ENCODE data around the gene TMEM255B.
"Not testable (repeated sequence)": the region's sequence is repeated elsewhere in the genome, so short reads cannot be mapped to it uniquely, and the experiment has no call there.

Gene TMEM255B

DNA sequence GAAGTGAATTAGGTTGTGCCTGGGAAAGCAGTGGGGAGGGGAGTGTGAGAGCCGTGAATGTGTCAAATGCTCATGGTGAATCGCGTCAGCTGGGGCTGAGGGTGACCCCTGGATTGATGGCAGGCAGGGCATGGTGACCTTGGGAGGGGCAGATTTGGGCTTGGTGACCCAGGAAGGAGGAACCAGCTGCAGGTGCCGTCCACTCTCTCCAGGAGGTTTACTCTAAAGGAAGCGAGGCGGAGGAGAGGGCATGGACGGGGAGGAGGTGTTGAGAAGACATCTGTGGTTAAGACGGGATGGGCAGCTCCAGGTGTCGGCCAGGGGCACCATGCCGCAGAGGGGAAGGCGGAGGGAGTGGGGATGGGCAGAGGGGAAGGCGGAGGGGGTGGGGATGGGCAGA is 28.7 kb downstream of the TMEM255B start:
- no peak for DNase-seq (ENCODE audit: low read depth in 2 of 2)

- no peak for DNase-seq (ENCODE audit: low read depth in 2 of 2)
These were observed 29.5 kb downstream of the TMEM255B start for GRCh38 chr13:113788413-113789135.

GRCh38 chr13:113789167-113789566 is 30.1 kb downstream of the TMEM255B start:
- DNase-seq (ENCODE audit: low read depth in 2 of 2) = no peak

- DNase-seq (ENCODE audit: low read depth in 2 of 2) = not testable (repeated sequence)
These were observed 30.9 kb downstream of the TMEM255B start for GRCh38 chr13:113789931-113790330.

- no peak for DNase-seq (ENCODE audit: low read depth in 2 of 2)
These were observed 32.2 kb downstream of the TMEM255B start for GRCh38 chr13:113791226-113791625.

DNA sequence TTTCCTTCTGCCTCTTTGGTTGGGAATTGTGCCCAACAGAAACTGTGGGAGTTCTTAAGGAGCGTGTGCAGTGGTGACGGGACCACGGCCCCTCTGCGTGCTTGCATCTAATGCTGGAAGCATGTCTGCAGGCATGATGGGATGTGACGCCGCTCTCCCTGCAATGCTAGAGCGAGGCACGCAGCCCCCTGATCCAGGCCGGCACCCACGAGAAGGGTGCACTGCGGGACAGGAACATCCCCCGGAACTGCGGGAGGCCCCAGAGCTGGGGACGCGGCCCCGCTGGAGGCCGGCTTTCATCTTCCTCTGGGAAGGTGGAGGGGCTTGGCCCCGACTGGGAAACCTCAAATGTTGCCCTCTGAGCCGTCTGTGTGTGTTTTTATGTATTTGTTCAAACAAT is 32.7 kb downstream of the TMEM255B start:
- DNase-seq (ENCODE audit: low read depth in 2 of 2) = no peak

DNA sequence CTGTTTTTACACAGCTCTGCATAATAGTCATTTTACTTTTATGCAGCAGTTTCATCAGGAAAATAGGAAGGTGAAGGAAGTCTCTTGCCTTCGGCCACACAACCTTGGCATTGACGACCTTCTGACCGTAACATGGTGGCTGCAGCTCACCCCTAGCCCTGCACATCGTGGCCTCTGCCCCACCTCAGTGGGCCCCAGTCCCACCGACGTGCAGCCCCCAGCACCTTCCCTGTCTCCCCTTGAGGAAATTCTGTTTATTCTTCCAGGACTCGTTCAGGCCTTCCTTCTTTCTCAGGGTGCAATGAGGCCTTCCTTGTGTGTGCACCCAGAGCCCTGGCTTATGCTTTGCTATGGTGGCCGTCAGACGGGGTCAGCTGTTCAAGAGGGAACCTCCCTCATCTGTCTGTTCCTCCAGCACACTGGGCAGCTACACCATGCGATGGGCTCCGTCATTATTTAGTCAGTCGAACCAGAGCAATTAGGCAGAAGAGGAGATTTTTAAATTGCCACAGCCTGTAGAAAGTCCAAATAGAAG is 33.3 kb downstream of the TMEM255B start:
- DNase-seq (ENCODE audit: low read depth in 2 of 2) = no peak

GRCh38 chr13:113792886-113793717 is 34.1 kb downstream of the TMEM255B start:
- no peak for DNase-seq (ENCODE audit: low read depth in 2 of 2)

- no peak for DNase-seq (ENCODE audit: low read depth in 2 of 2)
These were observed 34.7 kb downstream of the TMEM255B start for GRCh38 chr13:113793718-113794085.

GRCh38 chr13:113794086-113794485 is 35.1 kb downstream of the TMEM255B start:
- no peak for DNase-seq (ENCODE audit: low read depth in 2 of 2)

GRCh38 chr13:113794764-113795173 is 35.7 kb downstream of the TMEM255B start:
- DNase-seq (ENCODE audit: low read depth in 2 of 2) = no peak

- not testable (repeated sequence) for DNase-seq (ENCODE audit: low read depth in 2 of 2)
These were observed 36.3 kb downstream of the TMEM255B start for GRCh38 chr13:113795362-113795761.

DNA sequence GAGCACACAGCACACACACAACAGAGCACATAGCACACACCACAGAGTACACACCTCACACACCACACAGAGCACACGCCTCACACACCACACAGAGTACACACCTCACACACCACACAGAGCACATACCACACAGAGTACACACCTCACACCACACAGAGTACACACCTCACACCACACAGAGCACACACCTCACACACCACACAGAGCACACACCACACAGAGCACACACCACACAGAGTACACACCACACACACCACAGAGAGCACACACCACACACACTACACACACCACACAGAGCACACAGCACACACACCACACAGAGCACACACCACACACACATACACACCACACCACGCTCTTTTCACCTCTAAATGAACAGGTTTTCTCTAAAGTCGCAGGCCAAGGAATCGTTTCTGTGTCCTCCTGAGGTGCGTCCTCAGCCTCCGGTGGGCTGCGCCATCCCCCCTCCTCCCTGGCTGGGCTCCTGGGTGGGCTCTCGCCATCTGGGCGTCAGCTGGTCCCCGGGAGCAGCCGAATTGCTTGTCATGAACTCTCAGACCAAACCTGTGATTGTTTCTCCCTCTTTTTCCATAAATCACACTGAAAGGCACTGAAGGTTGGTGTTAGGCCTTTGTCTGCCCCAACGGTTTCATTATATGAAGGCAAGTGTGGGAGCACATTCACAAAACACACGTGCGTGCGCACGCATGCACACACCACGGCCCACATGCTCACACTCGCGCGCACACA is 37.4 kb downstream of the TMEM255B start:
- DNase-seq (ENCODE audit: low read depth in 2 of 2) = no peak

GRCh38 chr13:113796964-113797676 is 38.1 kb downstream of the TMEM255B start:
- DNase-seq (ENCODE audit: low read depth in 2 of 2) = no peak

GRCh38 chr13:113798200-113798811 is 39.3 kb downstream of the TMEM255B start:
- no peak for DNase-seq (ENCODE audit: low read depth in 2 of 2)

DNA sequence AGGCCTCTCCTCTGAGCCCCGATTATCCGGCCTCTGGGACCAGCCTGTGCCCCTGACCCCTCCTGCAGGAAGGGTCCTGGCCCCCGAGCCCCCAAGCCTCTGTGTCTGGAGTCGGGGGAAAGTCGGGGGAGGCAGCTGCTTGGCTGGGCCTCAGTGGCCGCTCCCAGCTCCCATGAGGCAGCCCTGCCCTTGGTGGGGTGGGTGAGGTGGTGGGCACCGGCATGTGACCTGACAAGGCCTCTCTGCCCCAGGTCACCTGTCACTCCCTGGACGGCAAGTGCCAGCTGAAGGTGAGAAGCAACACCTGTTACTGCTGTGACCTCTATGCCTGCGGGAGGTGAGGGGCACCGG is 41.5 kb downstream of the TMEM255B start:
- no peak for DNase-seq (ENCODE audit: low read depth in 2 of 2)

DNA sequence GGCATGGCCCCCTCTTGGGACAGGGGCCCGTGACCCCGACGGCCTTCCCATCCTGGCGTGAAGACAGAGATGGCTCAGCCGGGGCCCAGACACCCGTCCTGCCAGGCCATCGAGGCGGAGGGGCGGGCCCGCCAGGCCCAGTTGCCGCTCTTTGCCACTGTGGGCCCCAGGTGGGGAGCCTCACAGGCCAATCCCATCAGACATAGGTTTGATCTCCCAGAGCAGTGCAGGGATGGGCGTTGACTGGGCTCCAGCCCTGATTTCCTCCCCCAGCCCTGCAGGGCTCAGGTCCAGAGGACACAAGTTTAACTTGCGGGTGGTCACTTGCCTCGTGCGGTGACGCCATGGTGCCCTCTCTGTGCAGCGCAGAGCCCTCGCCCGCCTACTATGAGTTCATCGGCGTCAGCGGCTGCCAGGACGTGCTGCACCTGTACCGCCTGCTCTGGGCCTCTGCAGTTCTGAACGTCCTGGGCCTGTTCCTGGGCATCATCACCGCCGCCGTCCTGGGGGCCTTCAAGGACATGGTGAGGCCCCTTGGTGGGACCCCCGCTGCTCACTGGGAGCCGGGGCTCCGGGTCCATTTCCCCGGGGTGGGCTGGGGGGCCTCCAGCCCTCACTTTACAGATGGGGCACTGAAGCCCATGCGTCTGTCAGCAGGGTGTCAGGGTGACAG is 42.4 kb downstream of the TMEM255B start:
- no peak for DNase-seq (ENCODE audit: low read depth in 2 of 2)

DNA sequence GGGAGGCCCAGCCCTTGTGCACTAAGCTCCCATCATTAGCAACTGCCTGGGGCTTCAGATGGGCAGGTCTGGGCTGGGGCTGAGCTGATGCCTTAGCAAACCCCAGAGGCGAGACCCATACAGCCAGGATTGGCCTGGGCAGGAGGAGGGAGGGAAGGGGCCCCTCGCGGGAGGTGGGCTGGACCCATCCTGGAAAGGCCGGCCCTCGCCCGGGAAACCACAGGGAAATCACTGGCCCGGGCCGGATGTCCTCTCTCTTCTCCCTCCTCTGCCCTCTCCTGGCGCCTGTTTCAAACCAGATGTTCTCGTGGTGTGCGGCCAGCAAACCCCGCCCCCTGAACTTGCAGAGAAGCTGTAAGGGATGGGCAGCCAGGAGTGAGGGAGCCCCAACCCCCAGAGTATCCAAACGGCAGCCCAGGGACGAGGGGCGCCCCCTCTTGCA is 43.1 kb downstream of the TMEM255B start:
- no peak for DNase-seq (ENCODE audit: low read depth in 2 of 2)

DNA sequence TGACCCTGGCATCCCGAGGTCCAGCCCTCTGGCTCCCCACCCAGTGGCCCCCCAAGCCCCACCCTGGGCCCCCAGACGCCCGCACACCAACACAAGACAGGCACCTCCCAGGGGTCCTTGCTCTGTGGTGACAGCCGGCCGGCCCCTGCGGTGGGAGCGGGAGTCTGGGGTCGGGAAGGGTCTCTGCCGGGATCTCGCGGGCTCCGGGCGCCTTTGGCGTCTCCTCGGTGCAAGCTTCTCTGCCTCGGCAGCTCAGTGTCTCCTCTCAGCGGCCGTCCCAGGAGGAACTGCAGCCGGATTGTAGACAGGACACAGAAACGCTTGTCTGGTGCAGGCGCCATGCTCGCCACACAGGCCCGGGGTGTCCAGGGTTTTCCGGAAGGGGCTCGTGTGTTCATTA is 43.7 kb downstream of the TMEM255B start:
- DNase-seq (ENCODE audit: low read depth in 2 of 2) = no peak

DNA sequence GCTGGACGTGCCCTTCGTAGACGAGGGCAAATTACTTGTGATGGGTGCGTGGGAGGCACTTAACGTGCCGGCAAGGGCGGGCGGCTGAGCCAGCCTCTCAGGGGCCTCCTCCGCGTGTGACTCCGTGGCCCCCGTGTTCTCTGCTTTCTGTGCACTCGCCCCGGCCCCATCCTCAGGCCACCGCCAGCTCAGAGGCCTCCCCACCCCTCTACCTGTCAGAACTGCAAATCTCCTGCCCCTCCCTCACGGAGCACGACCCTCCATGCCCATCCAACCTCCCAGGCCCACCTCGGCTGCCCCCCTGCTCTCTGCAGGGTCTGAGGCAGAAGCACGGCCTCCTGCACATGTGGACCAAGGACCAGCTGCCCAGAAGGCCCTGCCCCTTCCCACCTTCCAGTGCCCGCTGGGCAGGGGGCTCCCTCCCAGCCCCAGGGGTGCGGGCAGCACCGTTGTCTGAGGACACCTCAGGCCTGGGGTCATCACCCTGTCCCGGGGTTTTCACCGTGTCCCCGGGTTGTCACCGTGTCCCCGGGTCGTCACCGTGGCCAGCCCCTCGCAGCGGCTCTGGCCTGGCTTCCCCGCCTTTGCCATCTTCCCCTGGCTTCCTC is 44.5 kb downstream of the TMEM255B start:
- DNase-seq (ENCODE audit: low read depth in 2 of 2) = no peak

Data from stimulated activated CD8-positive, alpha-beta memory T cell treated with anti-CD3 and anti-CD28 coated beads, Interleukin-7, amount 100 ng/mL, for 1 hour (primary cell).